ENCODE data around the gene MRPS35.

MRPS35 gene

DNA sequence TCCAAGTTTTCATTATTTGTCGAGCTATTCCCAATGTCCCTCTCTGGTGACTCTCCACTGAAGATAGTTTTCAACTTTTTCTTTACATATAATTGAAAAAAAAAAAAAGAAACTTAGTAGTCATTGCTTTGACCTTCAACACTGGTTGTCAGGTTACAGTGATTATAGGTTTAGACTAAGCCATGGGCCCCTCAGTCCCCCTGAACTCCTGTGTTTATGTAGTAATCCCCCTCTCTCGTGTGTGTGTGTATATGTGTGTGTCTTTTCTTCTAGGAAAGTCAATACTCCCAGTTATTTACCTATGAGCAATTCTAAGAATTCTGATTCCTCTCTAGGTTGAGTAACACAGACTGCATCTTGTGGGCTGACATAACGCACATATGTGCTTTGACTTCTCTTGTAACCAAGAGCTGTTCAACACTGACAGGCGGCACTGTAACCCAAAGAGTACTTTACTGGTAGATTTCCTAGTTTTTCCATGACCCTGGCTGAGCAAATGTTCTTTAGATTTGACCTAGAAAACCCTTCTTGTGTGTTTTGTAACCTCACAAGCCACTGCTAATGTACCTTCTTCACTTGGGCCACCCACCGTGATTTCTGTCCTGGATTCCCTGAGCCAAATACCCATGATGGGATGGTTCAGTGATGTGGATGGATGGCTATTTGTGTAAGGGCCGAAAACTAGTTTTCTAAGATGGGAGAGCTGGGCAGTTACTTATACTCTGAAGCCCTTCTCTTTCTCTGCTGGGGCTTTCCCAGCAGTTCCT is 84.4 kb downstream of the MRPS35 start:
- H3K4me1 ChIP-seq (ENCODE audit: control extremely low read depth in 1 of 4, control insufficient read depth in 4 of 4, insufficient read depth in 4 of 4, low read length in 3 of 4) = no peaks in the 10 kb centered on the region
- H3K9me3 ChIP-seq (ENCODE audit: control extremely low read depth in 1 of 5, control insufficient read depth in 4 of 5, insufficient read depth in 2 of 5, low read depth in 1 of 5, low read length in 4 of 5) = no peaks in the 10 kb centered on the region
- no peak overlapping the region for H3K4me3 ChIP-seq (ENCODE audit: control insufficient read depth in 1 of 7, extremely low read depth in 1 of 7, insufficient read depth in 4 of 7, low read depth in 2 of 7, low read length in 6 of 7)
- no peaks in the 10 kb centered on the region for H3K27me3 ChIP-seq (replicated peaks in 2 of 5; ENCODE audit: control insufficient read depth in 4 of 5, insufficient read depth in 5 of 5, low read length in 4 of 5)
- ChIA-PET POLR2A (no interaction called here), CTCF (interaction anchor here (0.7 kb wide), 1 partner anchor 631 kb away, joined by 3 read pairs; no protein-coding TSS in a partner anchor)
- 100% methylated on average over 2 of the region's 6 CpGs for WGBS (ENCODE audit: insufficient coverage)
- DNase-seq = no peak
- H3K27ac ChIP-seq (ENCODE audit: insufficient read depth in 1 of 2, low read depth in 1 of 2, low read length in 2 of 2, poor library complexity in 1 of 2, severe bottlenecking in 2 of 2) = no peak overlapping the region
- H3K36me3 ChIP-seq (ENCODE audit: control insufficient read depth in 4 of 4, insufficient read depth in 4 of 4, low read length in 3 of 4) = peaks cover 15 to 80% (median 58%) of the 10 kb centered on the region in 4 experiments

DNA sequence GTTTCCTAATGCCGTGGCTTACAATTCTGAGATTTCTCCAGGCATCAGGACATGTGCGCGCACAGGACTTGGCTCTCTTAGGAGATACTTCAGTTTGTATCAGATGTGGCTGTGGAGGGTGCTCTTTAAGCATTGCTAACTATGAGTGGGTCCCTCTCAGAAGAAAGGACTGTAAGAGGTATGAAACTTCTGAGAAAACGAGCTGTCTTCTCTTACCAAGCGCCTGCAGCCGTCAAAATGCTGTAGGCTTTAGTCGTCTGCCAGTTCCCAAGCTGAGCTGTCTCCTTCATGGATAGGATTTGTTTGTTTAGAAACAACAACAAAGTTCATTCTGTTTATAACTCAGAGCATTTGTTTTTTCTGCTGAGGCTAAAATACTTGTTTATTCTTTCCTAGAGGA is 85.5 kb downstream of the MRPS35 start:
- peaks cover 15 to 79% (median 58%) of the 10 kb centered on the region in 4 experiments for H3K36me3 ChIP-seq (ENCODE audit: control insufficient read depth in 4 of 4, insufficient read depth in 4 of 4, low read length in 3 of 4)
- no peak for DNase-seq
- no peak overlapping the region for H3K27ac ChIP-seq (ENCODE audit: insufficient read depth in 1 of 2, low read depth in 1 of 2, low read length in 2 of 2, poor library complexity in 1 of 2, severe bottlenecking in 2 of 2)
- H3K27me3 ChIP-seq (replicated peaks in 2 of 5; ENCODE audit: control insufficient read depth in 4 of 5, insufficient read depth in 5 of 5, low read length in 4 of 5) = no peaks in the 10 kb centered on the region
- WGBS (ENCODE audit: insufficient coverage) = 97% methylated on average over 4 of the region's 7 CpGs
- ChIA-PET CTCF (interaction anchor here (0.7 kb wide), 1 partner anchor 630 kb away, joined by 3 read pairs; no protein-coding TSS in a partner anchor), POLR2A (no interaction called here)
- H3K4me3 ChIP-seq (ENCODE audit: control insufficient read depth in 1 of 7, extremely low read depth in 1 of 7, insufficient read depth in 4 of 7, low read depth in 2 of 7, low read length in 6 of 7) = no peak overlapping the region
- no peaks in the 10 kb centered on the region for H3K4me1 ChIP-seq (ENCODE audit: control extremely low read depth in 1 of 4, control insufficient read depth in 4 of 4, insufficient read depth in 4 of 4, low read length in 3 of 4)
- H3K9me3 ChIP-seq (ENCODE audit: control extremely low read depth in 1 of 5, control insufficient read depth in 4 of 5, insufficient read depth in 2 of 5, low read depth in 1 of 5, low read length in 4 of 5) = no peaks in the 10 kb centered on the region

DNA sequence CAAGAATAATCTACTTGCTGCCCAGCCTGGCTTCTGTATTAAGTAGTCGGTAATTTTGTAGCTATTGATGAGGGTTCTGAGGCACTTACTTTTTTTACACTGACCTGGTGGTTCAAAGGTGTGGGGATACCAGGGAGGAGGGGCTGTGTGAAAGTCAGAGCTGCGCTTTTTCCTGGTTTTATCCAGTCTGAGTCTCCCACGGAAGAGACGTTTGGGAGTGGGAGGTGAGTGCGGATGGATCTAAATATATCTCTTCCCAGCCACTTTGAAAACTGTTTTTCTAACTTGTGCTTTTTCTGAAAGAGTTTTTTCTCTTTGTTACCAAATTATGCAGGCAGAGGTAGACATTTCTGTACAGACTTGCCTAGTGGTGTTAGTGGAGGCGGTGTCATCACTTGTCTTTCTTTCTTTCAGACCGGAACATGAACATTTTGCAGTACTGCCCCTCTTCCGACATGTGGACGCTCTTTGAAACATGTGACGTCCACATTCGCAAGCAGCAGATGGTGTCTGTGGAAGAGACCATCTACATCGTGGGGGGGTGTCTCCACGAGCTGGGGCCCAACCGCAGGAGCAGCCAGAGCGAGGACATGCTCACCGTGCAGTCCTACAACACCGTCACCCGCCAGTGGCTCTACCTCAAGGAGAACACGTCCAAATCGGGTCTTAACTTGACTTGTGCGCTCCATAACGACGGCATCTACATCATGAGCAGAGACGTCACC is 86.8 kb downstream of the MRPS35 start:
- H3K9me3 ChIP-seq (ENCODE audit: control extremely low read depth in 1 of 5, control insufficient read depth in 4 of 5, insufficient read depth in 2 of 5, low read depth in 1 of 5, low read length in 4 of 5) = no peaks in the 10 kb centered on the region
- ChIA-PET CTCF (no interaction called here), POLR2A (interaction anchor here (0.7 kb wide), 1 partner anchor 65 kb away, joined by 3 read pairs; no protein-coding TSS in a partner anchor)
- peaks cover 15 to 72% (median 47%) of the 10 kb centered on the region in 4 experiments for H3K36me3 ChIP-seq (ENCODE audit: control insufficient read depth in 4 of 4, insufficient read depth in 4 of 4, low read length in 3 of 4)
- no peaks in the 10 kb centered on the region for H3K27me3 ChIP-seq (replicated peaks in 2 of 5; ENCODE audit: control insufficient read depth in 4 of 5, insufficient read depth in 5 of 5, low read length in 4 of 5)
- H3K4me3 ChIP-seq (ENCODE audit: control insufficient read depth in 1 of 7, extremely low read depth in 1 of 7, insufficient read depth in 4 of 7, low read depth in 2 of 7, low read length in 6 of 7) = no peak overlapping the region
- no peaks in the 10 kb centered on the region for H3K4me1 ChIP-seq (ENCODE audit: control extremely low read depth in 1 of 4, control insufficient read depth in 4 of 4, insufficient read depth in 4 of 4, low read length in 3 of 4)
- no peak overlapping the region for H3K27ac ChIP-seq (ENCODE audit: insufficient read depth in 1 of 2, low read depth in 1 of 2, low read length in 2 of 2, poor library complexity in 1 of 2, severe bottlenecking in 2 of 2)
- no peak for DNase-seq
- WGBS (ENCODE audit: insufficient coverage) = 95% methylated on average over 24 of the region's 24 CpGs

DNA sequence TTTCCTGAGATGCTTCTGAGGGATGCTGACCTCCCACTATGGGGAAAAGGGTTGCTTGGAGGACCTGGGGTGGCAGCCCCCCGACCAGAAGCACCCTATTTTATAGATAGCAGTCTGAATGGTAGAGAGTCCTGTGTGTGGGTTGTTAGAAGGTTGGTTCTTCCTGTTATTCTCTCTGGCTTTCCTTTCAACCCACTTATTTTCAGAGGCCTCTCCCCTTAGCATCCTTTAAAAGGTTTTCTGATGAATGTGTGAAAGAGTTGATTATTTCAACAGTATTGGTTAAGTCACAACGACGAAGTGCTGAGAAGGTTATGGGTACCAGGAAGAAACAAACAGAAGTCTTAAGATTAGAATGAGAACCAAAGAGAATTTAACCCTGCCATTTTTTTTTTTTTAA is 90.2 kb downstream of the MRPS35 start:
- H3K4me3 ChIP-seq (ENCODE audit: control insufficient read depth in 1 of 7, extremely low read depth in 1 of 7, insufficient read depth in 4 of 7, low read depth in 2 of 7, low read length in 6 of 7) = no peak overlapping the region
- no peaks in the 10 kb centered on the region for H3K9me3 ChIP-seq (ENCODE audit: control extremely low read depth in 1 of 5, control insufficient read depth in 4 of 5, insufficient read depth in 2 of 5, low read depth in 1 of 5, low read length in 4 of 5)
- WGBS (ENCODE audit: insufficient coverage) = 80% methylated on average over 2 of the region's 3 CpGs
- peaks cover 0 to 10% (median 3%) of the 10 kb centered on the region in 4 experiments for H3K4me1 ChIP-seq (ENCODE audit: control extremely low read depth in 1 of 4, control insufficient read depth in 4 of 4, insufficient read depth in 4 of 4, low read length in 3 of 4)
- H3K36me3 ChIP-seq (ENCODE audit: control insufficient read depth in 4 of 4, insufficient read depth in 4 of 4, low read length in 3 of 4) = peaks cover 10 to 43% (median 25%) of the 10 kb centered on the region in 4 experiments
- ChIA-PET POLR2A (no interaction called here), CTCF (interaction anchor here (1.2 kb wide), 1 partner anchor 20 kb away, joined by 4 read pairs; no protein-coding TSS in a partner anchor)
- DNase-seq = no peak
- no peaks in the 10 kb centered on the region for H3K27me3 ChIP-seq (replicated peaks in 2 of 5; ENCODE audit: control insufficient read depth in 4 of 5, insufficient read depth in 5 of 5, low read length in 4 of 5)
- no peak overlapping the region for H3K27ac ChIP-seq (ENCODE audit: insufficient read depth in 1 of 2, low read depth in 1 of 2, low read length in 2 of 2, poor library complexity in 1 of 2, severe bottlenecking in 2 of 2)

DNA sequence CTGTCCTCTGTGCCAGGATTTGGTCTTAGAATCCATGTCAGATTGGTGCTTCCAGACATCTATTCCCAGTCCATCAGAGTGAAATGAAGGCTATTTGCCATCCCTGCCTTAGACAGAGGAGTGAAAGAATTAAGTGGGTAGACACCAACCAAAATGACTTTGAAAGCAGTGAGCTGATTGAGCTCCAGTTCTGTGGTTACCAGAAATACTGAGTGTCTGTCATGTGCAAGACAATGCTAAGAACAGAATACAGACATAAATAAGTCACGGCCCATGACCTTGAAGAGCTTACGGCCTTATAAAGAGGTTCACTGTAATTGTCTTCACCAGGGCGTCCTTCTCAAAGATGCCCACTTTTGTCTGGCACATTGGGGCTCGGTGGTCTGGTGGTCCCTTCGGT is 91.0 kb downstream of the MRPS35 start:
- peaks cover 0 to 12% (median 3%) of the 10 kb centered on the region in 4 experiments for H3K4me1 ChIP-seq (ENCODE audit: control extremely low read depth in 1 of 4, control insufficient read depth in 4 of 4, insufficient read depth in 4 of 4, low read length in 3 of 4)
- no peak for DNase-seq
- WGBS (ENCODE audit: insufficient coverage) = 95% methylated on average over 3 of the region's 5 CpGs
- no peaks in the 10 kb centered on the region for H3K27me3 ChIP-seq (replicated peaks in 2 of 5; ENCODE audit: control insufficient read depth in 4 of 5, insufficient read depth in 5 of 5, low read length in 4 of 5)
- H3K9me3 ChIP-seq (ENCODE audit: control extremely low read depth in 1 of 5, control insufficient read depth in 4 of 5, insufficient read depth in 2 of 5, low read depth in 1 of 5, low read length in 4 of 5) = no peaks in the 10 kb centered on the region
- no peak overlapping the region for H3K27ac ChIP-seq (ENCODE audit: insufficient read depth in 1 of 2, low read depth in 1 of 2, low read length in 2 of 2, poor library complexity in 1 of 2, severe bottlenecking in 2 of 2)
- H3K4me3 ChIP-seq (ENCODE audit: control insufficient read depth in 1 of 7, extremely low read depth in 1 of 7, insufficient read depth in 4 of 7, low read depth in 2 of 7, low read length in 6 of 7) = no peak overlapping the region
- POLR2A ChIA-PET = no interaction called here
- CTCF ChIA-PET = interaction anchor here (0.6 to 1.2 kb wide), 2 partner anchors 13 to 21 kb away, joined by 3 read pairs; no protein-coding TSS in a partner anchor
- peaks cover 9 to 38% (median 22%) of the 10 kb centered on the region in 4 experiments for H3K36me3 ChIP-seq (ENCODE audit: control insufficient read depth in 4 of 4, insufficient read depth in 4 of 4, low read length in 3 of 4)

DNA sequence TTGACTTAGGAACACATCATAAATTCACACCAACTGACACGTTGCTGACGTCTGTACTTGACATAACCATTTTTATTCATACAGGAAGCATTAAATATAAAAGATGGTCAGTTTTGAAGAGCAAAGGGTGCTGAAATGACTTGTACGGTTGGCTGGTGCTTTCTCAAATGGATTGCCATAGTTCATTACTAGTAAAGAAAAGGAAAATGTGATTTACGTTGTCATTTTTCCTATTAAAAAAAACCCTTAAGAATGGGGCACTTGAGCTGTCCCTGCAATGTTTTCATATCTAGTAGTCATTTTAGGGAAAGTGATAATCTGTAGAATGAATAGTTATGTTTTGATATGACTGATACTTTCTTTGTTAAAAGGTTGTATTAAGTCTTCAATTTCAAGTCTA is 91.9 kb downstream of the MRPS35 start:
- 100% methylated on average over 1 of the region's 4 CpGs for WGBS (ENCODE audit: insufficient coverage)
- POLR2A ChIA-PET = interaction anchor here (0.6 kb wide), 1 partner anchor 31 kb away, joined by 3 read pairs; no protein-coding TSS in a partner anchor

More for the DNA sequence above, 91.9 kb downstream of the MRPS35 start:
- Histone ChIP-seq H3K36me3 (ENCODE audit: control insufficient read depth in 4 of 4, insufficient read depth in 4 of 4, low read length in 3 of 4) (peaks cover 9 to 31% (median 15%) of the 10 kb centered on the region in 4 experiments), H3K4me1 (ENCODE audit: control extremely low read depth in 1 of 4, control insufficient read depth in 4 of 4, insufficient read depth in 4 of 4, low read length in 3 of 4) (peaks cover 5 to 21% (median 9%) of the 10 kb centered on the region in 4 experiments), H3K27ac (ENCODE audit: insufficient read depth in 1 of 2, low read depth in 1 of 2, low read length in 2 of 2, poor library complexity in 1 of 2, severe bottlenecking in 2 of 2) (no peak overlapping the region), H3K4me3 (ENCODE audit: control insufficient read depth in 1 of 7, extremely low read depth in 1 of 7, insufficient read depth in 4 of 7, low read depth in 2 of 7, low read length in 6 of 7) (no peak overlapping the region), H3K27me3 (replicated peaks in 2 of 5; ENCODE audit: control insufficient read depth in 4 of 5, insufficient read depth in 5 of 5, low read length in 4 of 5) (no peaks in the 10 kb centered on the region), H3K9me3 (ENCODE audit: control extremely low read depth in 1 of 5, control insufficient read depth in 4 of 5, insufficient read depth in 2 of 5, low read depth in 1 of 5, low read length in 4 of 5) (no peaks in the 10 kb centered on the region)
- CTCF ChIA-PET = interaction anchor here (0.7 to 1.2 kb wide), 2 partner anchors 14 to 69 kb away, joined by 3 read pairs; no protein-coding TSS in a partner anchor
- DNase-seq = no peak
